GM18499 (cell line): ENCODE data around the gene MYO15A.
"Not testable (repeated sequence)": the region's sequence is repeated elsewhere in the genome, so short reads cannot be mapped to it uniquely, and the experiment has no call there.

Source experiments
- ATAC-seq: cut with Tn5 transposase; IDR thresholded peaks from one replicate; pipeline ENCODE4 v1.9.1; 2021; ENCODE audit warnings: moderate number of reproducible peaks; ENCODE audit not compliant: insufficient read depth, unreplicated experiment

Gene MYO15A

DNA sequence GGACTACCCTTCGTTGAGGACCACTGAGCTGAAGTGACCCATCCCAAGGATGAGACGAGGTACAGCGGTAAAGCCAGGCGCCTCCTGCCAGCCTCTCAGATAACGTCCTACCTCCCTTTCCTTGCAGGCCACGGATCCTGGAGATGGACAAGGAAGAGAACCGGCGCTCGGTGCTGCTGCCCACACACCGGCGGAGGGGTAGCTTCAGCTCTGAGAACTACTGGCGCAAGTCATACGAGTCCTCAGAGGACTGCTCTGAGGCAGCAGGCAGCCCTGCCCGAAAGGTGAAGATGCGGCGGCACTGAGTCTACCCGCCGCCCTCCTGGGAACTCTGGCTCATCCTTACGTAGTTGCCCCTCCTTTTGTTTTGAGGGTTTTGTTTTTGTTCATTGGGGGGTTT, 99.5 kb downstream of the MYO15A start:
- no peak for ATAC-seq

DNA sequence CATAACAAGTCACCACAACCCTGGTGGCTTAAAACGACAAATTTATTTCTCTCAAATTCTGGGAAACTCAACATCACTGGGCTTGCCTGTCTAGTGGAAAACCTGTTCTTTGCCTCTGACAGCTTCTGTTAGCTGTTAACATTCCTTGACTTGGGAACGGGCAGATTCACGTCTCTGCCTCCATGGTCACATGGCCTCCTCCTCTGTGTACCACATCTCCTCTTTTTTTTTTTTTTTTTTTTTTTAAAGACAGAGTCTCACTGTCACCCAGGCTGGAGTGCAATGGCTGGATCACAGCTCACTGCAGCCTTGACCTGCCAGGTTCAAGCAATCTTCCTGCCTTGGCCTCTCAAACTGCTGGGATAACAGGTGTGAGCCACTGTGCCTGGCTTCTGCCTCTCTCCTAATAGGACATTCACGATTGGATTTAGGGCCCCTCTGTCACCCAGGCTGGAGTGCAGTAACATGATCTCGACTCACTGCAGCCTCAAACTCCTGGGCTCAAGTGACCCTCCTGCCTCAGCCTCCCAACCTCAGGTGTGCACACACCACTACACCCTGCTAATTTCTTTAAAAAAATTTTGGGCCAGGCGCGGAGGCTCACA, 105.2 kb downstream of the MYO15A start:
- no peak for ATAC-seq

DNA sequence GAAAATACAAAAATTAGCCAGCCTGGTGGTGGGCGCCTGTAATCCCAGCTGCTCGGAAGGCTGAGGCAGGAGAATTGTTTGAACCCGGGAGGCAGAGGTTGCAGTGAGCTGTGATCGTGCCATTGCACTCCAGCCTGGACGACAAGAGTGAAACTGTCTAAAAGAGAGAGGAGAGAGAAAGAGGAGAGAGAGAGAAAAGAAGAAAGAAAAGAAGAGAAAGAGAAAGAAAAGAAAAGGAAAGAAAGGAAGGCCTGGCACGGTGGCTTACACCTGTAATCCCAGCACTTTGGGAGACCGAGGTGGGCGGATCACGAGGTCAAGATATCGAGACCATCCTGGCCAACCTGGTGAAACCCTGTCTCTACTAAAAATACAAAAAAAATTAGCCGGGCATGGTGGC, 108.3 kb downstream of the MYO15A start:
- ATAC-seq = not testable (repeated sequence)

DNA sequence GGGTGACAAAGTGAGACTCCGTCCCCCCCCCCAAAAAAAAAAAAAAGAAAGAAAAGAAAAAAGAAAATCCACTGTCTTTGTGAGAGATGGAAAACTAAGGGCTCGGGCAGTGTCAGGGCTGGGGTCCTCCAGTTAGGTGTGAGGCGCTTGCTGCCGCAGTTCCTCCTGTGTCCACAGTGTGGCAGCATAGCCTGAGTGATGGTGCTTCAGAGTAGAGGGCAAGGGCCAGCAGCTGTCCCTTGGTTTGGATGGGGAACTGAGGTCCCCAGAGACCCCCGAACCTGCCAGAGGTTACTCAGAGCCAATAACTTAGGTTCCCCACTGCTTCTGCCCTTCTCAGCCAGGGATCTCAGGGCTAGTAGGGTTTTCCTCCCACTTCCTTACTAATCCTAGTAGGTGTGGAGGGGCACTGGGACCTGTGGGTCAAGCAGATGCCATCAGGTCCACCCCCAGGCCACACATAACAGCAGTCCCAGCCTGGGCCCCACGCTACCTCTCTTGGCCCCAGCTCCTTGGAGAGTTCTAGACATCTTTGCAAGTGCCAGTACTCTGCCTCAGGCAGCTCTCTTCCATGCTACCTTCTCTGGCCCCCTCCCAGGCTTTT, 109.0 kb downstream of the MYO15A start:
- no peak for ATAC-seq

DNA sequence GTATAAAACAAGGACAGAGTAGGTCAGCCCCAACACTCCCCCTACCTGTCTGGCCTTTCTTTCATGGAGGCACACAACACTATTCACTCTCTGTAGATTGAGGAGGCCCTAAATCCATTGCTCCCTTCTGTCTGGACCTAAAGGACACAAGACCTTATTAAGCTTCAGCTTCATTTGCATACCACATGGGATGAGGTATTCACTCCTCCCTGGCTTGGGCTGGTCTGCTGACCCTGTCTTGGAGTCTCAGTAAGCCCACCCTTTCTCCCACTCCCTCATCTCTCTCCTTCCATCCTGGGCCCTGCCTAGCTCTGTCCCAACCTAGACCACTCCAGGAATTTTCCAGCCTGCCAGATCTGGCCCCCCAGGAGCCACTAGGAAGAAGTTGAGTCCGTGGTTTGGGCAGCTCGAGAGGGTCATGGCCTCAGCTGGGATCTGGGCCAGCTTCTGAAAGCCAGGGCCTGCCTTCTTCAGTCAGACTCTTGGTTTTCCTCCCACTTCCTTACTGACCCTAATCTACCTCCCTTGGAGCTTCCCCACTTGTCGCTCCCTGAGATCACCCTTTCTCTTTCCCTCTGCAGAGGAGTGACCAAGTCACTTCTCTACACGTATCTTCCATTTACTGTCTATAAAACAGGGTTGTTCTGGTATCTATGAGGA, 110.3 kb downstream of the MYO15A start:
- no peak for ATAC-seq

DNA sequence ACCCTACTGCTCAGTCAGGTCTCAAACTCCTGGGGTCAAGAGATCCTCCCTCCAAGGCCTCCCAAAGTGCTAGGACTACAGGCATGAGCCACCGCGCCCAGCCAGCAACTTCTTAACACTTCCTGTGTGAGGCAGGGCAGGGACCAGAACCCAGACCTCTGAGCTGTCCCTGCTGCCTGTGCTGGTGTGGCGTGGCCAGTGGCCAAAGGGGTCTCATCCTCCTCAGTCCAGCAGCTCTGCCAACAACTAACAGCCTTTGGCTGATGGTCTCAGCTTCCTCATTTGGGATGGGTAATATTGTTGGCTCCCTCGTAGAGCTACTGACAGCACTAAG, 115.5 kb downstream of the MYO15A start:
- no peak for ATAC-seq

DNA sequence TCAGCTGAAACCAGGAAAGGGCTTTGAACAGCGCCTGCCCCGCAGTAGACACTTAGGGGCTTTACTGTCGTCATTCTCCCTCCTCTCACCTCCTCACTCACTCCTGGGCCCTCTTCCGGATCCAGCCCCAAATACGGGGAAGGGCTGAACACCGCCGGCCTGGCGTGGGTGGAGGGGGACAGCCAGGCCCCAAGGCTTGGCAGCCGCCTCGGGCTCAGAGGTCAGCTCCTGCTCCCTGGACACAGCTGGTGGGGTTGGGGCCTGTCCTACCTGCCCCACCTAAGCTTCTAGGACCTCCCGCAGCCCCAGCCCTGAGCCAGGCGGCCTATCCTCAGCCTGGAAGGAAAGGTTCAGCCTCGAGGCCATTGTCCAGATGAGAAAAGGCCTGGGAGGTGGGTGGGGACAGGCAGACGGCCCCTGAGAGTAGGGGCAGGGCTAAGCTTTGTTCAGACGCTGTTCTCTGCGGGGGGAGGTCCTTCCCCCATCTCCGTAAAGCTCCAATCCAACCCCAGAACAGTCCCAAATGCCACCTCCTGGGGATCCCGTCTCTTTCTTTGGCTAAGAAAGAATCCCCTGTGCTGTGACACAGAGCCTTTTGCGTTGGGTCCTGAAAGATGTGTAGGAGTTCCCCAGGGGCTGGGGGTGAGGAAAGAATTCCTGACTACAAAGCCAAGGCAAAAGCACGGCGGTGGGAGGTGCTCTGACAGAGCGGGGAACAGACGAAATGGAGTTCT, 116.0 kb downstream of the MYO15A start:
- no peak for ATAC-seq

DNA sequence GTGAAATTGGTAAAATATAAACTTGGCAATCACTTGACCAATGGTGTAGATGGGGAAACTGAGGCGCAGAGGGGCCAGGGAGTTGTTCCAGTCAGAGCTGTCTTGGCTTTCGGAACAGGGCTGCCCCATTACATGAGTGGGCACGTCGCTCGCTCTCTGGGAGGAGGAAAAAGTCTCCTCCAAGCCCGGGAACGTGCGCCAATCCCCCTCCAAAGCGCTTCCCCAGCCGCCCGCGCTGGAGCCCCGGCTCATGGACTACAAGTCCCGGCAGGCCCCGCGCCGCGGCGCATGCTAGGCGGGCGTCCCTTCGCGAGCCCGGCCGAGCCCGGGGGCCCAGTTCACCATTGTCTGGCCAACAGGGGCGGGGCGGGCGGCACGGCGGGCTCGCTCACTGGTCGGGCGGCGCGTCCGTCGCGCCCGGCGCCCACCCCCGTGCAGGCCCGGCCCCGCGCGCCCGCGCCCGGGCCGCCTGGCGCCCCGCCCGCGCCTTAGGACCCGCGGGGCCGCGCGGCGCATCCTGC, 116.6 kb downstream of the MYO15A start, which contains the start of gene LLGL1:
LLGL1 (plus strand) TSS at position 515 of the 521 bp plus-strand sequence. CDS start 48 bp downstream, outside the sequence.
- no peak for ATAC-seq

DNA sequence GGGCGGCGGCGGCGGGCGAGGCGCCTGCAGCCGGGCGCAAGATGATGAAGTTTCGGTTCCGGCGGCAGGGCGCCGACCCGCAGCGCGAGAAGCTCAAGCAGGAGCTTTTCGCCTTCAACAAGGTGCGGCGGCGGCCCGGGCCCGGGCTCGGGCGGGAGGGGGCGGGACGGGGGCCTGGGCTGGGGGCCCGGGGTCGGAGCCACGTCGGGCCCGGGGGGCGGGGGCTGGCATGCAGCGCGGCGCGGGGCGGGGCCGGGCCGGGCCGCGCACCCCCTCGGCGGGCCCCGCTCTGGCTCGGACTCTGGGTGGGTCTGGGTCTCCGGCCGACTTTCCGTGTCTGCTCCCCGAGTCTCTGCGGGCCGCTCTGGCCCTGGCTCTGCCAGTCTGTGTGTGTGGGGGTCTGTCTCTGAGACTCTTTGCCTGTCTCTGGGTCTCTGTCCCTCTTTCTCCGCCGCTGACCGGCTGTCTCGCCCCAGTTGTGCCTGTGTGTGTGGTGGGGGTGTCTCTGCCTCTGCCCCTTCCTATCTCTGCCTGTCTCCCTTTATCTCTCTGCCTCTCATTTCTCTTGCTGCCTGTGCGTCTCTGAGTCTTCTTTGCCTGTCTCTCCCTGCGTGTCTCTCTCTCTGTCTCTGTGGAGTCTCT, 117.2 kb downstream of the MYO15A start:
- no peak for ATAC-seq

DNA sequence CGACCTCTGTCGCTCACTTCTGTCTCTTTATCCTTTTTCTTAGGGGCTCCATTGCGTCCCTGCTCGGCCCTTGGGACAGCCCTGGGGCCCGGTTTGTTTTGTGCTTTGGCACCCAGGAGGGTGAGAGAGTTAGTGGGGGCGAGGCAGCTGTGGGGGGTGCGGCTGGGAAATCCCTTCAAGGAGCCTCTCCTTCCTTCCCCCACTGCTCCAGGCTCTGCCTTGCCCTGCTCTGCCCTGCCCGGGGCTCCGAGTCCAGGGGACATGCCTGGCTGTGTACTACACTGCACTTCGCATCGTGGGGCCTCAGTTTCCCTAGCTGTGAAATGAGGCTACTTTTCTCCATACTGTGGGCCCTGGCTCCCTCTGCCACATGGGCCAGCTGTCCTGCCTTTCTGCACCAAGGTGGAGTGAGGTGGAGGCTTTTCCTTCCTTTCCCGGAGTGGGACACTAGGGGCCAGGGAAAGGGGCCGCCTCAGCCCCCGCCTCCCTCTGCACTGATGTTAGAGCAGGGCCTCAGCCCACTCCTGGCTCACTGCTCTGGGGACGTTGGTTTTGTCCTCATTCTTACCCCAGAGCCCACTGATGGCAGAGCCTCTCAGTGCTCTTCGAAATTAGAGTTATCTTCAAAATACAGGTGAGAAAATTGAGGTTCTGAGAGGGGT, 117.9 kb downstream of the MYO15A start:
- ATAC-seq = no peak

DNA sequence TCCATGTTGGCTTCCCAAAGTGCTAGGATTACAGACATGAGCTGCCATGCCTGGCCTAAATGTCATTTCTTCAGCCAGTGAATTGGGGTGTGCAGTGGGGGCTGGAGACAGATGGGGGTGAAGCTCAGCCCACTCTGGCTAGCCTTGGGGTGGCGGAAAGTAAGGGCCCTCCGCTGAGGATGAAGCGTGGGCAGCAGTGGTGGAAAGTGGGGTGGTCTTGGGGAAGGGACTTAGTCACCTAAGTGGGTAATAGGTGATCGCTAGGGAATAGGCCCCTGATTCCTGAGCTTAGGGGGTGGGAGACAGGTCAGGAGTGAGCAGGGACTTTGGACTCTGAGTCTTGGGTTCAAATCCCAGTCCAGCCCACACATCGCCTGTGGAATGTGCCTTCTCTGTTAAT, 119.1 kb downstream of the MYO15A start:
- ATAC-seq = no peak

DNA sequence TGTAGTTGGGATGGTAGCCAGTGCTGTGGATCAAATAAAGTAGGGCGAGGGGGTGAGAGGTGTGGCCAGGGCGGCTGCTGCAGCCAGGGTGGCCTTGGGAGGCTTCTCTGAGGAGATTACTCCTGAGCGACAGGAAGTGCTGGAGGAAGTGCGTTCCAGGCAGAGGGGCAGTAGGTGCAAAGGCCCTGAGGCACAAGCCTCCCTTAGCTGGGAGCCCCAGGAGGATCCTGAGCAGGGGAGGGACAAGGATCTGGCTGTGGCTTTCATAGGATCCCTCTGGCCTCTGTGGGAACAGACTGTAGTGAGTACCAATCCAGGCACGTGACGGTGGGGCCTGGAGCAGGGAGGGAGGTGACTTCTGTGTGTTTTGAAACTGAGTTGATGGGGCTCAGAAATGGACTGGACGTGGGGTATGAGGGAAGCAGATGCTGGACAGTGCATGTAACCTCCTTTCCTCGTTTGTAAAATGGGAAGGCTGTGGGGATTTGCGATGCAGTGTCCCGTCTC, 119.7 kb downstream of the MYO15A start:
- ATAC-seq = no peak

DNA sequence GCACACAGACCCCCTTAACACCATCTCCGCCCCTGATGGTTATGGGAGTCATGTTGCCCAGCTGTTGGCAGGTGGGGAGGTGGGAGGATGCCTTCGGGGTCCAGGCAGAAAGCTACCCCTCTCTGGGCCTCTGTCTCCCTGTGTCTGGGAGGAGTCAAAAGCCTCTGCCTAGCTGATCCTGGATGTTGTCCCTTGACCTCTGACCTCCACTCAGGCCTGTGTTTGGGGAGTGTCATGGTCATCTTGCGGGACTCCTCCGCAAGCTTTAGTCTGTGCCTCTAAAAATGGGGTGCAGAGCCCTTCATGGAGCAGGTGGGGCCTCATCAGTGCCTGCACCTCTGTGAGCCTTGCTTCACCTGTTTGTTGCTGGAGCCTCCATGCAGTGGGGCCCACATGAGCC, 120.7 kb downstream of the MYO15A start:
- ATAC-seq = no peak
